Adipocyte (in vitro differentiated cells): Measurements from ENCODE around the gene WFS1.

ENCODE experiments used
- DNase-seq: peaks from one replicate; pipeline ENCODE4 v3.0.0-alpha.2; 2015; ENCODE audit warnings: low read depth
- H3K27me3 ChIP-seq: replicated peaks from 2 replicates; pipeline ENCODE4 v1.7.0; 2013; ENCODE audit warnings: mild to moderate bottlenecking, low read length, moderate library complexity; ENCODE audit not compliant: control insufficient read depth, insufficient read depth
- H3K36me3 ChIP-seq: 2 replicates; pipeline ENCODE4 v1.7.0; 2013; ENCODE audit warnings: low read length, mild to moderate bottlenecking, moderate library complexity; ENCODE audit not compliant: control insufficient read depth, insufficient read depth, severe bottlenecking
- H3K4me1 ChIP-seq: 2 replicates; pipeline ENCODE4 v1.7.0; 2013; ENCODE audit warnings: mild to moderate bottlenecking, low read length, moderate library complexity; ENCODE audit not compliant: control insufficient read depth, insufficient read depth
- H3K4me3 ChIP-seq: 2 replicates; pipeline ENCODE4 v1.7.0; 2013; ENCODE audit warnings: mild to moderate bottlenecking, low read length, moderate library complexity
- H3K9ac ChIP-seq: 2 replicates; pipeline ENCODE4 v1.7.0; 2013; ENCODE audit warnings: mild to moderate bottlenecking, low read length, moderate library complexity
- H3K9me3 ChIP-seq: 2 replicates; pipeline ENCODE4 v1.7.0; 2013; ENCODE audit warnings: mild to moderate bottlenecking, low read length, moderate library complexity; ENCODE audit not compliant: control insufficient read depth

WFS1 gene

DNA sequence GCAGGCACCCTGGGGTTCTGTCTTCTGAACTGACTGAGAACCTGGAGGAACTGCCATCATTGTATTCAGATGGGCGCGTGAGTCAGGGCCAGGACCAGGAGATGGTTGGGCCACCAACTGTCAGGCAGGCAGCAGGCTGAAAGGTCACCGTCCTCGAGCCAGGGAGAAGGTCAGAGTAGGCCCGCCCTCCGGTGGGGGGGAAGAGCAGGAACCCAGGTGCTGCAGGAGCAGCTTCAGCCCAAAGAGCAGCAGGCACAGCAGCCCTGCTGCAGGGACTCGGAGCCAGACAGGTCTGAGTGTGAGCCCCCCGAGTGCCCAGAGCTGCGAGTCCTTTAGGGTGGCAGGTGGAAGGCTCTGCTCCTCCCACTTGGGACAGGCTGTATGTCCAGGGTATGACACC lies 26.4 kb downstream of the WFS1 start:
- Histone ChIP-seq H3K27me3 (no peaks in the 10 kb centered on the region), H3K9ac (no peak overlapping the region), H3K4me1 (no peaks in the 10 kb centered on the region), H3K4me3 (no peak overlapping the region), H3K36me3 (peaks cover 89% of the 10 kb centered on the region), H3K9me3 (no peaks in the 10 kb centered on the region)
- DNase-seq = no peak

- Histone ChIP-seq H3K27me3 (no peaks in the 10 kb centered on the region), H3K36me3 (peaks cover 89% of the 10 kb centered on the region), H3K4me1 (no peaks in the 10 kb centered on the region), H3K9me3 (no peaks in the 10 kb centered on the region), H3K4me3 (no peak overlapping the region), H3K9ac (no peak overlapping the region)
- DNase-seq = no peak
Observed at GRCh38 chr4:6297266-6297815, 27.7 kb downstream of the WFS1 start.

- no peak overlapping the region for H3K9ac ChIP-seq
- no peaks in the 10 kb centered on the region for H3K4me1 ChIP-seq
- peaks cover 89% of the 10 kb centered on the region for H3K36me3 ChIP-seq
- no peak overlapping the region for H3K4me3 ChIP-seq
- H3K9me3 ChIP-seq = no peaks in the 10 kb centered on the region
- H3K27me3 ChIP-seq = no peaks in the 10 kb centered on the region
- DNase-seq = no peak
Observed at GRCh38 chr4:6298035-6298434, 28.4 kb downstream of the WFS1 start.

- no peak overlapping the region for H3K4me3 ChIP-seq
Observed at GRCh38 chr4:6298852-6299251, 29.2 kb downstream of the WFS1 start.

GRCh38 chr4:6299875-6300274 lies 30.2 kb downstream of the WFS1 start:
- no peak overlapping the region for H3K4me3 ChIP-seq
- no peak for DNase-seq
- H3K27me3 ChIP-seq = no peaks in the 10 kb centered on the region
- no peaks in the 10 kb centered on the region for H3K9me3 ChIP-seq
- no peak overlapping the region for H3K9ac ChIP-seq
- no peaks in the 10 kb centered on the region for H3K4me1 ChIP-seq
- peaks cover 89% of the 10 kb centered on the region for H3K36me3 ChIP-seq

More at GRCh38 chr4:6298852-6299251, 29.2 kb downstream of the WFS1 start:
- Histone ChIP-seq H3K9me3 (no peaks in the 10 kb centered on the region), H3K36me3 (peaks cover 89% of the 10 kb centered on the region), H3K4me1 (no peaks in the 10 kb centered on the region), H3K9ac (no peak overlapping the region), H3K27me3 (no peaks in the 10 kb centered on the region)
- no peak for DNase-seq

- no peak overlapping the region for H3K4me3 ChIP-seq
- peaks cover 85% of the 10 kb centered on the region for H3K36me3 ChIP-seq
- DNase-seq = no peak
- no peaks in the 10 kb centered on the region for H3K27me3 ChIP-seq
- no peaks in the 10 kb centered on the region for H3K4me1 ChIP-seq
- H3K9ac ChIP-seq = no peak overlapping the region
- H3K9me3 ChIP-seq = no peaks in the 10 kb centered on the region
Observed at GRCh38 chr4:6300359-6300758, 30.7 kb downstream of the WFS1 start.

DNA sequence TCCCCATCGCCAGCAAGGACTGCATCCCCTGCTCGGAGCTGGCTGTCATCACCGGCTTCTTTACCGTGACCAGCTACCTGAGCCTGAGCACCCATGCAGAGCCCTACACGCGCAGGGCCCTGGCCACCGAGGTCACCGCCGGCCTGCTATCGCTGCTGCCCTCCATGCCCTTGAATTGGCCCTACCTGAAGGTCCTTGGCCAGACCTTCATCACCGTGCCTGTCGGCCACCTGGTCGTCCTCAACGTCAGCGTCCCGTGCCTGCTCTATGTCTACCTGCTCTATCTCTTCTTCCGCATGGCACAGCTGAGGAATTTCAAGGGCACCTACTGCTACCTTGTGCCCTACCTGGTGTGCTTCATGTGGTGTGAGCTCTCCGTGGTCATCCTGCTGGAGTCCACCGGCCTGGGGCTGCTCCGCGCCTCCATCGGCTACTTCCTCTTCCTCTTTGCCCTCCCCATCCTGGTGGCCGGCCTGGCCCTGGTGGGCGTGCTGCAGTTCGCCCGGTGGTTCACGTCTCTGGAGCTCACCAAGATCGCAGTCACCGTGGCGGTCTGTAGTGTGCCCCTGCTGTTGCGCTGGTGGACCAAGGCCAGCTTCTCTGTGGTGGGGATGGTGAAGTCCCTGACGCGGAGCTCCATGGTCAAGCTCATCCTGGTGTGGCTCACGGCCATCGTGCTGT lies 31.5 kb downstream of the WFS1 start:
- Histone ChIP-seq H3K4me1 (no peaks in the 10 kb centered on the region), H3K4me3 (no peak overlapping the region), H3K9me3 (no peaks in the 10 kb centered on the region), H3K27me3 (no peaks in the 10 kb centered on the region), H3K36me3 (peaks cover 77% of the 10 kb centered on the region), H3K9ac (no peak overlapping the region)
- no peak for DNase-seq

- H3K27me3 ChIP-seq = no peaks in the 10 kb centered on the region
- no peaks in the 10 kb centered on the region for H3K4me1 ChIP-seq
- no peak for DNase-seq
- H3K36me3 ChIP-seq = peaks cover 70% of the 10 kb centered on the region
- no peak overlapping the region for H3K4me3 ChIP-seq
- H3K9ac ChIP-seq = no peak overlapping the region
- H3K9me3 ChIP-seq = no peaks in the 10 kb centered on the region
Observed at GRCh38 chr4:6301732-6302442, 32.2 kb downstream of the WFS1 start.

DNA sequence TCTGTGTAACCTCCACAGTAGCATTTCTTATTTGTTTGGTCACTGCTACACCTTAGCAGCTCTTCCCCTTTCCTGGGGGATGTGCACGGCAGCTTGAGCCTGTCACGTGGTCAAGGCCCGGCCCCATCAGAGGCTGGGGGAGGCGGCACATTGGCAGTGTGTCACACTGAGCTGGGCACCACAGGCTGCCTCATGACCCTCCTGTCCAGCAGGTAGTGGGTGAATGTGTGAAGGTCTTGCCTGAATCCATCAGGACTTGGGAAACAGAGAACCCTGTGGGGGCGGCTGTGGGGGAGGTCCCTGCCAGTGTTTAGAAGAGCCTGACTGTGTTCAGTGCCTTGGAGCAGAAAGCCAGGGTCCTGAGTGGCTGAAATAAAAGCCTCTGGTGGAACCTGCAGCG lies 33.2 kb downstream of the WFS1 start:
- H3K9ac ChIP-seq = no peak overlapping the region
- H3K4me1 ChIP-seq = no peaks in the 10 kb centered on the region

GRCh38 chr4:6303943-6304342 lies 34.3 kb downstream of the WFS1 start:
- H3K9me3 ChIP-seq = peaks cover 8% of the 10 kb centered on the region
- H3K27me3 ChIP-seq = peaks cover 16% of the 10 kb centered on the region
- peaks cover 50% of the 10 kb centered on the region for H3K36me3 ChIP-seq
- H3K4me1 ChIP-seq = no peaks in the 10 kb centered on the region
- no peak overlapping the region for H3K4me3 ChIP-seq
- no peak overlapping the region for H3K9ac ChIP-seq
- no peak for DNase-seq

More for the DNA sequence above, 33.2 kb downstream of the WFS1 start:
- Histone ChIP-seq H3K9me3 (no peaks in the 10 kb centered on the region), H3K4me3 (no peak overlapping the region), H3K36me3 (peaks cover 61% of the 10 kb centered on the region), H3K27me3 (peaks cover 9% of the 10 kb centered on the region)
- no peak for DNase-seq

DNA sequence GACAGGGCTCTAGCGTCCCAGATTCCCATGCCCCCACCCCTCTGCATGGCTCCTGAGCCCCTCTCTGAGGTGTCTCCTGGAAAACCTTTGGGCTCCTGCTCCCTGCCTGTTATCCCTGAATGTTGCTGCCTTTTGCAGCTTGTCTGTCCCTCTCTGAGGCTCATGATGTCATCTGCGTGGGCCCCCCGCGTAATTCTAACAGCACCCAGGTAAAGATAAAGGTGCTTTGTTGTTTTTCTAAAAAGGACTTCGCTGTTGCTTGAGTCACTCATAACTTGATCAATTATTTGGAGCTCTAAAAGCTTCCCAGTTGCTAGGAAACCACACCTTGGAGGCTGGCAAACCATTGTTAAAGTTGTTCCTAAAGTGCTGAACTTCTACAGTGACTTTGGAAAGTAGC lies 36.6 kb downstream of the WFS1 start:
- DNase-seq = no peak

More for the DNA sequence above, 36.6 kb downstream of the WFS1 start:
- H3K36me3 ChIP-seq = peaks cover 36% of the 10 kb centered on the region
- H3K4me3 ChIP-seq = no peak overlapping the region
- H3K9me3 ChIP-seq = peaks cover 8% of the 10 kb centered on the region
- H3K27me3 ChIP-seq = peaks cover 35% of the 10 kb centered on the region
- H3K9ac ChIP-seq = no peak overlapping the region
- H3K4me1 ChIP-seq = no peaks in the 10 kb centered on the region
